GM12872 (cell line): ENCODE results near the gene GPR84.

Experiments used
- TF ChIP-seq, protein P1 (sequence below): IDR thresholded peaks from 3 replicates; pipeline ENCODE4 v1.5.1; 2011; ENCODE audit warnings: low read depth, mild to moderate bottlenecking, low read length, moderate library complexity; ENCODE audit not compliant: insufficient read depth

The GPR84 gene

DNA sequence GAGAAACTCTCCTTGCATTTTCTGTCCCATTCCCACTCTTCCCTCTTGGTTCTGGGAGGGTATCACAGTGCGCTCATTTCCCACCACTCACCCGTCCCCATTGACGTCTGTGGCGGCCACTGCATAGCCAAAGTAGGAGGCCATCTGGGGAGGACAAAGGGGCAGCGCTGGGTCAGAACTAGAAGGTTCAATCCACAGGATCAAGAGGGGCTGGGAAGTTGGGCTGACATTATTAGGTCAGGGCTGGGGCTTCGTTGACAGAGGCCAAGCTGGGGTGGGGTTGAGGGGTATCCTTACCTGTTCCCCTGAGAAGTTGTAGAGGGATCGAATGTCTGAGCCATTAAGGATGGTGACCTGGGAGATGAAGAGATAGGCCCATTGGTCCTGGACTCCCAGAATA, 41.3 kb upstream of the GPR84 start:
- TF ChIP-seq, protein P1, sequence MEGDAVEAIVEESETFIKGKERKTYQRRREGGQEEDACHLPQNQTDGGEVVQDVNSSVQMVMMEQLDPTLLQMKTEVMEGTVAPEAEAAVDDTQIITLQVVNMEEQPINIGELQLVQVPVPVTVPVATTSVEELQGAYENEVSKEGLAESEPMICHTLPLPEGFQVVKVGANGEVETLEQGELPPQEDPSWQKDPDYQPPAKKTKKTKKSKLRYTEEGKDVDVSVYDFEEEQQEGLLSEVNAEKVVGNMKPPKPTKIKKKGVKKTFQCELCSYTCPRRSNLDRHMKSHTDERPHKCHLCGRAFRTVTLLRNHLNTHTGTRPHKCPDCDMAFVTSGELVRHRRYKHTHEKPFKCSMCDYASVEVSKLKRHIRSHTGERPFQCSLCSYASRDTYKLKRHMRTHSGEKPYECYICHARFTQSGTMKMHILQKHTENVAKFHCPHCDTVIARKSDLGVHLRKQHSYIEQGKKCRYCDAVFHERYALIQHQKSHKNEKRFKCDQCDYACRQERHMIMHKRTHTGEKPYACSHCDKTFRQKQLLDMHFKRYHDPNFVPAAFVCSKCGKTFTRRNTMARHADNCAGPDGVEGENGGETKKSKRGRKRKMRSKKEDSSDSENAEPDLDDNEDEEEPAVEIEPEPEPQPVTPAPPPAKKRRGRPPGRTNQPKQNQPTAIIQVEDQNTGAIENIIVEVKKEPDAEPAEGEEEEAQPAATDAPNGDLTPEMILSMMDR, result no peak

DNA sequence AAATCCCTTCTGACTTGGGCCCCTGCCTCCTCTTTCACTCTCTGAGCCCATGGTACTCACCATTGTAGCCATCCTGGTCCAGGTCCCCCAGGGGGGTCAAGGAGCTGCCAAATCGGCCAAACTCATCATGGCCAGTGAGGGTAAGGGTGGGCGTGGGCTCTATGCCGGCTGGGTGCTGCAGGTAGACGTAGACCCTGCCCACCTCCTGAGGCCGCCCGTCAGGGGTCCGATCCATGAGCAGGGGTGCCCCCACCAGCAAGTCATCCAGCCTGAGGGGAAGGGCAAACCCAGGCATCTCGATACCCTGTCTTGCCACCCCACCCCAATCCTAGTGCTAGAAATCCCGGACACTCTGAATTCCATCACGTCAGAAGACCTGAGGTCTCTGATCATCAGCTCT, 40.8 kb upstream of the GPR84 start:
- TF ChIP-seq, protein P1, result no peak

DNA sequence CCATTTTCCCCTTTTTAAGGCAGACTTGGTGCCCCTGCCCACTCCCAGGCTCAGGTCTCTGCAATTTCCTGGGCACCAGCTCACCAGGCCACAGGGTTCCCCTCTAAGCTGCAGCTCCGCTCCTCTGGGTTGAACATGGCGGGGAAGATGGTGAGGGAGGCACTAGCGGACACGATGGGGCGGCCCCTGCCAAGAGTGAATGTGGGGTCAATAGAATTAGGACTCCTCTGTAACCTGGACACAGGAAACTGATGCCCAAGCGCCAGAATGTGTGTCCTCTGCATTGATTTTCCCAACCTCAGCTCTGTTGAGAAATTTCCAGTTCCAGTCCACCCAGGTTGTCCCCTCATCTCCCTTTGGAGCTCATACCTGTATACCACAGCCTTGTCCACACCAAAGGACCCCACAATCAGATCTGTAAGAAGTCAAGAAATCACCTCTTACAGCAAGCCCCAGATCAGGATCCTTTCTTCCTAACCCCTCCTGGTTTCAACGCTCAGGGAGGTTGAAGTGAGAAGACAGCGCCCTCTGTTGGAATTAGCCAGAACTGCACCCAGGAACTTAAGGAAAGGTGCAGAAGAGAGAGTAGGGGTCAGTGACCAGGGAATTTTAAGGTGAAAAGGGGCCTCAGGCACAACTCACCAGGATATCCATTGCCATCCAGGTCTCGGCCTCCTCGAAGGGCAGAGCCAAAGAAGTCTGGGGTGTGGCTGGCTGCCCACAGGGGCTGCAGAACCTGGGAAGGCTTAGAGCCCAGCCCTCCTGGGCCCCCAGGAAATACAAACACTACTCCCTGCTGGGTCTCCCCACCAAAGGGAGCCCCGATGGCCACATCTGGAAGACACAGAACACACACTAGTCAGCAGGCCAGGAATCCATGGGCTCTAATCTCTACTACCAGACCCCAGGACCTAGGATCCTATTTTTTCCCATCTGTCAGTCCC, 40.0 kb upstream of the GPR84 start:
- TF ChIP-seq, protein P1, result peak; percentile 96

DNA sequence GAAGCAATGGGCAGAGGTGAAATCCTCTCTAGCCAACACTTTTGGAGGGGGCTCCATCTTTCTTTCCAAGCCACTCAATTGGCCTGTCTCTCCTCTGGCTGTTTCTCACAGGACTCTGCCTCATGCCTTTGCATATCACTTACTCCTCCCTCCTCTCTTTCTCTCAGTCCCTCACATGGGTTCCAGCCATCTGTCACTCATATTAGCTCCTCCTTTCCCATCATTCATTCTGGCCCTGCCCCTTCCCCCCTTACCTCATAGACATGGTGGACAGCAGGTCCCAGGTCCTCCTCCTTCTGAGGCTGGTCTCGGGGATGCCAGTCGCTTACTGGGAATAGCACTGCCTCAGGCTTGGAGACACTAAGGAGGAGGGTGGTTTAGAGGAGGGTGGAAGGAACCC, 36.8 kb upstream of the GPR84 start:
- TF ChIP-seq, protein P1, result no peak

DNA sequence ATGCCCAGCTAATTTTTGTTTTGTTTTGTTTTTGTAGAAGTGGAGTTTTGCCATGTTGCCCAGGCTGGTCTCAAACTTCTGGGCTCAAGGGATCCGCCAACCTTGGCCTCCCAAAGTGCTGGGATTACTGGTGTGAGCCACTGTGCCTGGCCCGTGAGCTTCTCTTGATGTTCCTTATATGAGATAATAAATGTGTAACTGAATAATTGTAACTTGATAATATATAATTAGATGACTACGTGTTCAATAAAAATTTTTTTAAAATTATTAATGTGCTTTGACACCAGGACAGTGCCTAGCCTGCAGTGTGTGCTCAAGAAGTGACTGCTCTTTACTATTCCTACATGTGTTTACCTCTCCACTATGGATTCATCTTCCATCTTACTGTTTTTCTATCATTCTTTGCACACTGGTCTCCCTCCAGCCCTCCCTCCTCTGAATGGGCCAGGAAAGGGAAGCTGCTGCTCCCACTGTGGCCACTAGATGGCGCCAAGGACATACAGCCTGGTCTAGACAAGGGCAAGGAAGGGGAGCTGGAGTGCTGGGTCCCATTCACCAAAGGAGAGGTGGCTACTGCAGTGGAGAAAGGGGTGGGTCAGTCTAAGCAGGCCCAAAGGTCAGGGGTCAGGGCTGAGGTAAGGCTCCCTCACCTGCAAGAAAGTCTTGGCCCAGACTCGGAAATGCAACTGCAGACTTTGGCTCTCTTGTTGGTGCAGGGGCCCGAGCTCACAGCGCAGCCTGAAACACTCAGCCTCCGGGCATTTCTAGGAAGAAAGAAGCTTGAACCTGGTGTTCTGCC, 34.9 kb upstream of the GPR84 start:
- TF ChIP-seq, protein P1, result peak; percentile 99

DNA sequence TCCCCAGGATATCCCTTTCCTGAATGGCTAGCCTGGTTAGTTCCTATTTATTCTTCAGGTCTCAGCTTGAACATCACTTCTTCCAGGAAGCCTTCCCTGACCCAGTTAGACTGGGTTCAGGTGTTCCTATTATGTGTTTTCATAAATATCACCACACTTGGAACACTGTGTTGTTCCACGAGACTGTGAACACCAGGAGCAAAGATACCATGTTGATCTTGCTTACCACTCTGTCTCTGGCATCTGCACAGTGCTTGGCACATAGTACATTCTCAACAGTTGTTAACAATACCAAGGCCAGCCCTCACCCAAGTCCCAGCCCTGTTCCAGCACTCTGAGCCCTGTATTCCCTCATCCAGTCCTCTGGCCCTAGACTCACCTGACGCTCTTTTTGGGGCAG, 33.9 kb upstream of the GPR84 start:
- TF ChIP-seq, protein P1, result no peak

DNA sequence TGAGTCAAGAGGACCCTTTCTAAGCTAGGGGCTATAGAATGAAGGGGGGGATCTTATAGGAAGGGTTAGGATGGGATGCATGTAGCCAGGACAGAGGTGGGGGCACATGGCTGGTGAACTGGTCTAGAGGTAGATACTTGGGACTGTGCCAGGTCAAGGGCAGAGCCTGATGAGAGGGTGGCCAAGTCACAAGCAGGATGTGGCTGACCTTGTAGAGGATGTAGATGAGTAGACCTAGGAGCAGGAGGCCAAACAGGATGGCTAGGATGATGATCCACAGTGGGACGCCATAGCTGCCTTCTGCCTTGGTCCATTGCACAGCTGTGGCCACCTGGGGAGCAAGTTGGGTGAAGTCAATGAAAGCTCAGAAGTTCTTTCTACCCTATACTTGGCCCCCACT, 32.9 kb upstream of the GPR84 start:
- TF ChIP-seq, protein P1, result no peak
